HG03103 (cell line): ENCODE measurements around the gene CCNK.

Experiments used
- ATAC-seq: cut with Tn5 transposase; IDR thresholded peaks from one replicate; pipeline ENCODE4 v1.9.1; 2021; ENCODE audit warnings: low read depth; ENCODE audit not compliant: unreplicated experiment

The CCNK gene

DNA sequence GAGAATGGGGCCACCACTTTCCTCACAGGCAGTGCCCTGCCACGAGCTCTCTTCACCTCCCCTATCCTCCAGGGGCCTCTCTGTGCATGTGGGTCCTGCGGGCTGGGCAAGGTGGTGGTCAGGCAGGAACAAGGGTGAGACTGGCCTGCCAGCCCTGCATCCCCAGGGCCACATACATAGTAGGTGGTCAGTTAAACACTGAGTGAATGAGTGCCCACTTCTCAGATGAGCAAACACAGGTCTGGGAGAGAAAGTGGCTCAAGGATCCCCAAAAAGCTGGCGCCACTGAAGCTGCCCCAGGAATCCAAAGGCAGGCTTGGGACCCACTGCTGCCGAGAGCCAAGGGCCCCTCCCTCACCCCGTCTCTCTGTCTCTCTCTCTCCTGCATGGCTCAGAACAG is 51.1 kb downstream of the CCNK start:
- no peak for ATAC-seq

DNA sequence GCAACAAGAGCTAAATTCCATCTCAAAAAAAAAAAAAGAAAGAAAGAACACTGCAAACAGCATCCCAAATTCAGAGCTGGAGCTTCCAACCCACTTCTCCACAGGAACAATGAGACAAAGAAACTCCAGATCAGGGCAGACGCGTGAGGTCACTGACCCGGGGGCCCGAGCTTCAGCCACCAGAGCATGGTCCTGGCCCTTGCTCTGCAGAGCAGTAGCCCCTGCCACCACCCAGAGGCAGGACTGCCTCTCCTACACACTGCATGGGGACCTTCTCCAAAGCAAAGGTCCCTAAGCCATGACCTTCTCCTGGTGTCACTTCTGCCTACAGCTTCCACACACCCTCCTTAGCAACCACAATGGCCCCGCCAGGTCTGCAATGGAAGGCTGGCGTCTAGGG is 53.1 kb downstream of the CCNK start:
- ATAC-seq: no peak

DNA sequence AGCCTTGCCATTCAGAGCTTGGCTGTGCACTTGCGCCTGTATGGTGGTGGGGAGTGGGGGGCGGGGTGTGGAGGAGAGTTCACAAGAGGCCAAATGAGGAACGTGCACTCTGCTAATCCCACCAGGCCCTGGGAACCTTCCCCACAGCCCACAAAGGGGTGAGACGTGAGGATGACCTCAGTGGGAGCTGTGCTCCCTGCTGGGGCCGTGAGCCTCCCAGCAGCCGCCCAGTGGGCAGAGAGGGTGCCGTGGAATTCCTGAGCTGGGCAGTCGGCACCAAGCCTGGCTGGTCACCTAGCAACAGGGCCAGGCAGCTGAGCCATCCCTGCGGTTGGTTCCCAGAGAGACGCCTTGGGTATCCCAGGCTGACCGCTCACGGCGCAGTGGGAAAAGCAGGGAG is 53.7 kb downstream of the CCNK start:
- ATAC-seq: no peak

DNA sequence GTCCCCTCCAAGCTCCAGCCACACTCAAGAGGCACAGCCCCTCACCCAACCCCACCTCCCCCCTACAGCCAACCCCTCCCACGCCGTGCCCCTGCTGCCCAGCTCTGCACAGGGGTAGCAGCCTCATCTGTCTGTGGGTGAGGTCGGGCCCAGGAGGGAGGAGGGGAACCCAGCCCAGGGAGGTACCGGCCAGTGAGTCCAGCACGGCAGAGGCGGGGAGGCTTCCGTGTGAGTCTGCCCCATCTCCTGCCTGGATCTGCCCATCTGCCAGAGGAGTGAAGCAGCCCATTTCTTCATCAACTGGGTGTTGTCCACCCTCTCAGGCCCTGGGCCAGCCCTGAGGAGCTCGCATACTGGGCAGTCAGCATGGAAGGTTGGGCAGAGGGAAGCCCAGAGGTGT is 54.2 kb downstream of the CCNK start:
- no peak for ATAC-seq

DNA sequence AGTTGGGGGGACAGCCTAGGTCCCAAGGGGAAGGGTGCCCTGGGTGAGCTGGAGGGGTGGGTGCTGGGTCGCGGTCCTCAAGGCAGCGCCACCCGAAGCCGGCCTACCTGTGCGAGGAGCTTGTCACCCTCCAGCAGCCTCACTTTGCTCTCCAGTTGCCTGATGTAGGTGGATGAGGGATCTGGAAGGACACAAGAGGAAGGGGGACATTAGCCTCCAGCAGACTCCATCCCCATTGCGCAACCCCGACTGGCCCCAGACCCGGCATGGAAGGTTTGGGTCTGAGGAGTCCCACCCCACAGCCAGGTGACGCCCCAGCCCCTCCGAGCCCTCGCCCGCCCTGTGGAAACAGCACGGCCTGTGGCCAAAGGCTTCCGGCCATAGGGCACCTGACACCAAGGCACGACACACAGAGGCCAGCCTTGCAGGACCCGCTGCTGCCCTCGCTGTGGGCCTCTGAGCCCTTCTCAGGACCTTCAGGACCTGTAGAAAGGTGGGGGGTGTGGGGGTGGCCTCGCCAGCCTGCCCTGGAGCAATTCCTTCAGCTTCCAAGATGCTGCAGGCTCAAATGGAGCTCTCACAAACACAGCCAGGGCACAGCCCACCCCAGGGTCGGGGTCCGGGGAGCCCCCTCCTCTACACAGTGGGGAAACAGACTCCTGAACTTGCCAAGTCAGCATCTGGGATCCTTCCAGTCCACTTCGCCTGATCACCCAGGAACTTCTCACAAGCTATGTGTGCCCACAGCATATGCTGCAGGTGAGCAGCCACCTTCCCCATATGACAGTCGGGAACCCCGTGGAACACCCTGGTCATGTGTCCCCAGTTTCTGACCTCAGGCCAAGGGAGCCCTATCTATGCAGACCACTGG is 54.9 kb downstream of the CCNK start:
- ATAC-seq: no peak

DNA sequence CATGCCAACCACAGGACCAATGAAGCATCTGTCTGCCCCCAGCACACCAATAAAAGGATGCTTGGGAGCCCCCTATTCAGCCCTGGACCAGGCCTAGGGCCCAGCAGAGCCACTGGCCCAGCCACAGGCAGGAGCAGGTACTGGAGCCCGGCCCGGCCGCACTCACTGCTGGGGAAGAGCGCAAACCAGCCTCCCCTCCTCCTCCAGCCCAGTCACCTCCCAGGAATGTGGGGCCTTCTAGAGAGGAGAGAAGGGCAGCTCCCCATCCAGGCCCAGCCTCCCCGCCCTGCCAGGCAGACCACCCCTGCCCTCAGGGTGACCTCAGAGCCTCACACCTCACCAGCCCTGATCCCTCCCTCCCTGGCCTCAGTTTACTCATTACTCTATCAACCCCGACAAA is 56.2 kb downstream of the CCNK start:
- ATAC-seq: no peak

DNA sequence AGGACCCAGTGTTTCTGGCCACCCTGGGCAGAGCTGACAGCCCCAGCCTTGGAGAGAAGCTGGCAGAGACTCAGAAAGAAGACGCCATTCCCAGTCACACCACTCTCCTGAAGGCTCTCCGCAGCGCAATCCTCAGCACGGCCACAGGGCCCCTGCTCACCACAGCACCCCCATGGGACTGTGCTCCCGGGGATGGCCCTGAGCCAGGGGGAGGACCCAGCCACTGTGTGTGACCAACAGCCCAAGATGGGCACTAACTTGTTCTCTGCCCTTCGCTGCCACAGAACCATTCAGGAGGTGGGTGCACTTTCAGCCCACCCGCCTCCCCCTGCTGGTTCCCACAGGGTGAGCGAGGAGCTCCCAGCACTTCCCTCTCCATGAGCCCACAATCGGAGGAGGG is 57.1 kb downstream of the CCNK start:
- ATAC-seq: no peak

DNA sequence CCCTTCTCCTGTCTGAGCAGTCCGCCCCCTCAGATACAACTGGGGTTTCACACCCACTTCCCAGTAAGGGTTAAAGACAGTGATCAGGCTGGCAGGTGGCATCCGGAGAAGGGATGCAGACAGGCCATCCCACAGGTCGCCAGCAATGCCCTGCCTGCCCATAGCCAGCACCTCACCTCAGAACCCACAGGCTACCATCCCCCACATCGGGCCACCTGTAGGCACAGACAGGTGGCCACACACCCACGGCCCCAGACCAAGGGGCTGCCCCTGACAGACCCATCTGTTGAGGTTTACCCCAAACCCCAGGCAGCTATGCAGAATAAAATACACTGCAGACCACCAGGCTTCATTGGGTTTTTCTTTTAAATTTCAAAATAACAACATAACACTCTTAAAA is 57.5 kb downstream of the CCNK start:
- ATAC-seq: no peak

DNA sequence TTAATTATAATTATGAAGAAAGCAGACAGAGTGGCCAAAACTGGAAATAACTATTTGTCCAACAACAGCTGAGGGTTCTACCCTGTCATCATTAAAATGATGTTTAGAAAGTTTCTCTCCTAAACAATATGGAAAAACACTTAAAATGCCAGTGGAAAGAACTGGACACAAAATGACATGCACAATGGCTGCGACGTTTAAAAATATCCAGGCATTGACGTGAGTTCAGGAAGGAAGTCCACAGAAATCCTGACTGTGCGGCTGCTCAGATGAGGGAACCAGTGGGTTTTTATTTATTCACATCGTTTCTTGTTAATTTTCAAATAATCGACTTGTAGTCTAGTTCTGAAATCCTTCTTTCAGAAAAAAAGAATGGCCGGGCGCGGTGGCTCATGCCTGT is 58.3 kb downstream of the CCNK start:
- no peak for ATAC-seq

DNA sequence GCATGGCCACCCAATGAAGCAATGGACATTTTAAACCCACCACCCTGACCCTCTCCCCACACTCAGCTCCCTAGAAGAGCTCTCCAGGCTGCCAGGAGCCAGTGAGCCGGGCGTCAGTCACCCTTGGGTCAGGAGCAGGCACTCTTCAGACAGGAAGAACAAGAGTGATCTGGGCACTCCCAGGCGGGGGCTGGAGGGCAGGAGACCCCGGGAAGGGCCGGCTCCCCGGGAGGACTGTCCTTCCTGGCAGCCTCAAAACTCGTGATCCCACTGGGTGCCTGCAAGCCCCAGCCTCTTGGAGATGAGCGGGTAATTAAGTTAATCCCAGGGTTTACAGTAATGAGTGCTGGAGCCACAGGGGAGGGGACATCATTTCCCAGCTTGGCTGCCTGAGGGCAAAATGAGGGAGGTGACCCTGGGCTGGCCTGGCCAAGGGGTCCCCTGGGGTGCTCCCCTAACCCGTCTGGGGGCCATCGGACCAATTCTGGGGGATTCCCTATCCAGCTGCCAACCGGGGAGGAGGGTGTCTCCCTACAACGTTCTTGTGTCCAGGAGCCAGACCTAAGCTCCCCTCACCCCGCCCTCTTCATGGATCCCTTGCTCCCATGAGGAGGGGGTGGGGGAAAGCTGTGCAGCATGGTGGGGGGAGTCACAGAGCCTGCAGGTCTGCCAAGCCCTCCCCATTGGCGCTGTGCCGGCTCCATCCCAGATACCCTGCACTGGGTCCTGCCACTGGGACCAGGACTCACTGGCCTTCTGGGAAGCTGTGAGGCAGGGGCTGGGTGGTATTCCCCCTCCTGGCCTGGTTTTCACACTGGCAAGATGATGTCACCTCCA is 59.2 kb downstream of the CCNK start:
- no peak for ATAC-seq

DNA sequence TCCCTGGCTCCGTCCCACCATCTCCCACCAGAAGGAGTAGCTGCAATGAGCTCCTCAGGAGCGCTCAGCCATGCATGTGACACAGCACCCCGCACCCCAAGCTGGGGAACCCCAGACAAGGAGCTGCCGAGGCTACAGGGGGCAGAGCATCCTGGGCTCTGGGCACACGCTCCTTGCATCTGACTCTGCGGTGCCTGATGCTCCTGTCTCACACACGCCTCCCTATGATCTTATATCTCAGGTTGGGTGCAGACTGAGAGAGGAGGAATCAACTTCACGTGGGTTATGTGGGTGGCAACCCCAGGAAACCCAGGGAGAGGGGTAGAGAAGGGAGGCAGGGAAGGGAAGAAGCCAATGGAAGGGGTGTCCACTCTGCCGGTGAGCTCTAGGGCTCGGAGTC is 60.0 kb downstream of the CCNK start:
- ATAC-seq: no peak

DNA sequence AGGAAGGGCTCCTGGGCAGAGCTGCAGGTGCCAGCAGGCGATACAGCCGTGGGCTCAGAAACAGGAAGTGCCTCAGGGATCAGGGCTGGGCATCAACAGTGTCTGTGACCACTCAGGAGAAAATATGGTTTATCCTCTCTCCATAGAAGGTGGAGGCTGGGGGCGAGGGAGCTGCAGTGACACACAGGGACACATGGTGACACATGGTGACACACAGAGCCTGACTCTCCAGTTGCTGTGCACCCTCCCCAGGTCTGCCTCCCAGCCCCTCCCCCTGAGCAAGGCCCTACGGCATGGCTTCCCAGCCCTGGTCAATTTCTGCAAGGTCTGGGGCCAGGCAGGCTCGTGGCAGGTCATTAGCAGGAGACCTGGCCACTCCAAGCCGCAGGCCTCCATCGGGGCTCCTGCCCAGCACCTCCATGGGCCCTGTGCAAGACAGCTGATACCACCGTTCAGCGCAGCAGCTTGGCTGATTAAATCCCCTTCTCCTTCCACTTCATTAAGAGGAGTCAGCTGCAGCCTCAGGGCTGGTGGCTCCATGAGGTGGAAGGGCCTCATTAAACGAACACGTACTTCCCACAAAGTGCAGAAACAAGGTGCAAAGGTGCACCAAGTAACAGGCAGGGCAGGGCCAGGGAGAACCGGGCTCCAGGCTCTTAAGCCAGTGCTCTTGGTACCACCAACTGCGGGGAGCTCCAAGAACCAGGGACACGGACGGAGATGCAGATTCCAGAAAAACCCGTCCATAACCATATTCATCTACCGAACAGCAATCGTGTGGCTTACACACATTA is 60.7 kb downstream of the CCNK start:
- no peak for ATAC-seq

DNA sequence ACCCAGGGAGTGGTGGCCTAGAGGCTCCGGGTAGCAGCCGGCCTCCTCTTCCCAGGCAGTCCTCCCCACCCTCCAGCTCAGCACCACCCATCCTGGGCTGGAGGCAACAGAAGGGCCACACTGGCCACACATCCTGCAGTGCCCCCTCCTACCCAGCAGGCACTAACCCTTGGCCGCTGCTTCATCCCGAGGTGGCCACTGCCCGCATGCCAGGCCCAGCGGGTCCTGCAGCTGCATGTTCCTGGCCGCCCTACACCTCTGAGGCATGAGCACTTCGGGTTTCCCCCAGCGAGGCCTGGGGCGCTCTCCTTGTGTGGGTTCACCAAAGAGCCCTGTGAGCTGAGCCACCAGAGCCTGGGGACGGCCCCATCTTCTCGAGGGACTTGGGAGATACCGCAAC is 61.4 kb downstream of the CCNK start:
- ATAC-seq: no peak

DNA sequence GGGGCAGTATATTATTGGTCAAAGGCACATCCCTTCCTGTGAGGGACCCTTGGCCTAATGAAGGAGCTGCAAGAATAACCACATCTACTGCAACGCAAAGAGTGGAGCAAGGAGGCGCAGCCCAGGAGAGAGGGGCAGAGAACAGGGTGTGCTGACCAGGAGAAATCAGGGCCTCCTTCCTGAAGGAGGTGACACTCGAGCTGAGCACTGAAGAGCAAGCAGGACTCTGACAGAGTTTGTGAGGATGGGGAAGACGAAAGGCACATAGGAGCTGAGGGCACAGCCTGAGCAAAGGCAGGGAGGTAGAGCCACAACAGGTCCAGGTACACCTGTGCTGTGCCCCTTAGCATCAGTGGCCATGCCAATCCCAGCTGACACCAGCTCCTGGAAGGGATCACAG is 62.2 kb downstream of the CCNK start:
- ATAC-seq: no peak

DNA sequence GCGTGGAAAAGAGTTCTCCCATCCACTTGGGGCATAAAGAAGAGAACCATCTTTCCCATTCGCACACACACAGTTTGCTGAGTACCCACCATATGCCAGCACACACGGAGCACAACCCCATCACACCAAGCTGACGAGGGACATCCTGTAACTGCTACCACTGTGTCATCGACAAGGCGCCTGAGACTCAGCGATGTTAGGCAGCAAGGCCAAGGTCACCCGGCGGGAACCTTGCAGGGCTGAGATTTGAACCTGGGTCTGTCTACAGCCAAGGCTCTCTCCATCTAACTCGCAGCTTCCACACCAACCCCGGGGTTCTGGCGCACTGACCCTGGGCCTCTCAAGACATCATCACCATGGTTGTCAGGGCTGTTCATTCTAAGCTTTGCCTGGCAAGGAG is 62.8 kb downstream of the CCNK start:
- no peak for ATAC-seq

DNA sequence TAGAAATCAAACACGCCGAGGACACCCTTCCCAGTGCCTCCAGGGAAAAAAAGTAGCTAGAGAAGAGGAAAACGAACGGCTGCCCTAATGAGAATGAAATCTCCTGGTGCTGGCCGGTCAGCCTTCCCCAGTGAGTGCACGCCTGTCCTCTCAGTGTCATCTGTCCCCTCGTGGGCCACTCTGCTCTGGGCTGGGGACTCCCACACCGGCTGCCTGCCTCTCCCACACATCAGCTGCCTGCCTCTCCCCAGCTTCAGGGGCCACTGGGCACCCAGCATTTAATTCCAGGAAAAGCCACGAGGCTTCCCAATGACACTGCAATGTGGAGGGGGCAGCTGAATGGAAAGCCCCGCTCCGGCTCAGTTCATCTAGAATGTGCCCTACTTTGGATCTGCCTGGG is 63.8 kb downstream of the CCNK start:
- ATAC-seq: no peak

DNA sequence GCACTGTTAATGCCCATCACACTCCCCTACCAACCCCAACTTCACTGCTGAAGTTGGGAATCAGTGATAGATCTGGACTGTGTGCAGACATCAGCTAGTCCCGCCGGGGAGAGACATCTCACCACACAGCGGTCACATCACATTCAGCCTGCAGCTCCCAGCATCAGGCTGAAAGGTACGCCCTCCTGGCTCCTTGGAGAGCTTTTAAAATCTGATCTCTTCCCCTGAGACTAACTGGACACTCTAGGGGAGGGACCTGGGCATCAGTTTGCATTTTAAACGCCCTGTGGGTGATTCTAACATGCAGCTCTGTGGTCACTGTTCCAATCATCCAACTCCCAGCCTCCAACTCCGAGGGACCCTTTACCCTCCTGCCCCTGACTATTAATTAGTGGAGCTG is 64.4 kb downstream of the CCNK start:
- no peak for ATAC-seq

DNA sequence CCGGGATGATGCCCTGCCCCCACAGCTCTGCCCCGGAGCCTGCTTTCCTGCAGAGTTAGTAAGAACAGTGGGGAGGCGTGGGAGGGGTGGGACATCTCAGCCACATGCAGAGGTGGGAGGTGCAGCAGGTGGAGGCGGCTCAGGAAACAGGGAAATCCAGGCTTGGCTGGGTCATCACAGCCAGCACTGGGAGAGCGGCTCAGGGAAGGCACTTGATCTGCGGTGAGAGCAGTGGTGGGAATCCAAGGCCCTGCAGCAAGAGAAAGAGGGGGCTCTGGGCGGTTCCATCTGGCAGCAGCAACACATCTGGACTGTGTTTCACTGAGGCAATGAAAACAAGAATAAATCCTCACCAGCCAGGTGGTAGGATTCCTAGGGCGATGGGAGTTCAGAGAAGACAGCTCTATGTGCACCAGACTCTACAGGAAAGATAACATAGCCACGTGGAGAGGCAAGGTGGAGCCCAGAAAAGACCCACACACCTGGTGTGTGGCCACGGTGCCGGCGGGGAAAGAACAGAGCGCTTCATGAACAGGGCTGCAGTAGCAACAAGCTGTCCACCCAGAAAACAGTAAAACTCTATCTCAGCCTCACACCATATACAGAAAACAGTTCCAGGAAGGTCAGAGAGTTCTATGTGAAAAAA is 65.1 kb downstream of the CCNK start:
- no peak for ATAC-seq

DNA sequence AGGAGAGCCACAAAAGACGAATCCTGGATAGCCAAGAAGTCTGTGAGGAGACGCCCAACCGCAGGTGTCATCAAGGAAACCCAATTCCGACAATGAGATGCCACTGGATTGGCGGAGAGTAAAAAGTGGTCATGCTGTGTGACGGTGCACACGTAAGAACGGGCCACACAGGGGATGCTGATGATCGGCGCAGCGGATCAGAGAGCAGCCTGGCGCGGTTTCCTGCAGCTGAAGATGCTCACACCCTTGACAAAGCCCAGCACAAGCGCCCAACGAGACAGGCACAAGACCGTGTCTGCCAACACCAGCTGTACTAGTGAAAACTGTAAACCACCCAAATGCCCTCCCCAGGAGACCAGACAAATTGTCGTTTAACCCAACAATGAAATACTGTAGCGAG is 67.0 kb downstream of the CCNK start:
- no peak for ATAC-seq

DNA sequence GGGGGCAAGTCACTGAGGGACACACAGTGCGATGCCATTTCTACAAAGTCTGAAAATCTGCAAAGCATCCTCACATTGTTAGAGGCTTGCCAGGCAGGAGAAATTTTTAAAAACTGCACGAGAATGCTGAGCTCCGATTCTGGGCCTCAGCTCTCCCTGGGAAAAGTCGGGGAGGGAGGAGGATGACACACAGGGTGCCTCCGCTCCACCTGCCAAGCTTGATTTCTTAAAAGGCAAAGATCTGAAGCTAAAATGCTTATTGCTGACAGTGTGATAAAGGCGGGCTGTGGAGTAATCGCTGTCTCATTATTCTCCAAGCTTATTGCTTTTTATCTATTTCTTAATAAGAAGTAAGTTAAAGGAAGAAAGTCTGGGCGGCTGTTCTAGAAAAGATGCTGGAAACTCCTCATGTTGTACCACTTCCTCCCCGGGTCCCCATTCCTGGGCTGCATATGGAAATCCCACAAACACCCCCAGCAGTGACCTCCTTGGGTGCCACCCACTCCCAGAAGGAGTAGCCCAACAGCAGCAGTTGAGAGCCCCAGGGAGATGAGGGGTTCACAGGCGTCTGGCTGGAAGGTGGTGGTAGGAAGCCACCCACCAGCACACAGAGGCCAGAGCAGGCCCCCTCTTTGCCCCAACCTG is 67.8 kb downstream of the CCNK start:
- no peak for ATAC-seq
